GM13976 (cell line): ENCODE measurements around the gene EDRF1.

Source experiments
- DNase-seq: peaks from one replicate; pipeline ENCODE4 v3.0.0; 2012; ENCODE audit warnings: low spot score
- CTCF ChIP-seq: IDR thresholded peaks from 2 replicates; pipeline ENCODE4 v1.5.1; 2012; ENCODE audit warnings: borderline replicate concordance, mild to moderate bottlenecking; ENCODE audit not compliant: insufficient read depth; ENCODE audit errors: extremely low read depth, missing control alignments, control extremely low read depth
- in situ Hi-C: fragments of 300-500 bp; cut with MboI; formaldehyde crosslinking; loops from one replicate; pipeline ENCODE4 v1.12.0; 2022; ENCODE audit warnings: low sequenced_read_pairs, mixed read lengths, inconsistent platforms; ENCODE audit not compliant: unreplicated experiment

The EDRF1 gene

GRCh38 chr10:125719173-125720001 lies at the start of gene EDRF1:
TSS of gene EDRF1 (plus strand) at chr10:125719709. CDS start at chr10:125719808, 99 bp downstream.
- no peak for TF ChIP-seq CTCF
- in situ Hi-C loops, result no loop called here
- peak; percentile 98 for DNase-seq

GRCh38 chr10:125672884-125673283 lies 46.6 kb upstream of the EDRF1 start:
- DNase-seq, result no peak
- no peak for TF ChIP-seq CTCF
- in situ Hi-C loops, result no loop called here

- no peak for TF ChIP-seq CTCF
- in situ Hi-C loops, result no loop called here
- DNase-seq, result no peak
Measured at GRCh38 chr10:125679436-125679835, 40.1 kb upstream of the EDRF1 start.

- TF ChIP-seq CTCF, result no peak
- DNase-seq, result no peak
- in situ Hi-C loops, result no loop called here
Measured at GRCh38 chr10:125683063-125683462, 36.4 kb upstream of the EDRF1 start, which contains the start of gene TEX36. TSS of gene TEX36 (minus strand) at chr10:125683163. CDS start at chr10:125682989, 174 bp downstream.

- no peak for TF ChIP-seq CTCF
- in situ Hi-C loops, result no loop called here
Measured at GRCh38 chr10:125683821-125684220, 35.7 kb upstream of the EDRF1 start.

GRCh38 chr10:125684581-125684980 lies 34.9 kb upstream of the EDRF1 start:
- in situ Hi-C loops, result no loop called here
- TF ChIP-seq CTCF, result no peak
- no peak for DNase-seq

More at GRCh38 chr10:125683821-125684220, 35.7 kb upstream of the EDRF1 start:
- DNase-seq, result no peak
